HG03469 (cell line): Measurements from ENCODE around the gene CASKIN1.

ENCODE experiments used
- ATAC-seq: cut with Tn5 transposase; IDR thresholded peaks from one replicate; pipeline ENCODE4 v1.9.1; 2021; ENCODE audit warnings: mild to moderate bottlenecking, moderate library complexity, moderate number of reproducible peaks; ENCODE audit not compliant: unreplicated experiment

CASKIN1 gene

GRCh38 chr16:2157480-2158261 lies 38.7 kb downstream of the CASKIN1 start:
- no peak for ATAC-seq

- no peak for ATAC-seq
Measured at GRCh38 chr16:2156849-2157224, 39.6 kb downstream of the CASKIN1 start.

- no peak for ATAC-seq
Measured at GRCh38 chr16:2155977-2156848, 40.2 kb downstream of the CASKIN1 start.

GRCh38 chr16:2155091-2155950 lies 41.1 kb downstream of the CASKIN1 start, which contains the start of gene TRAF7:
Gene TRAF7 (plus strand): TSS chr16:2155782. CDS start chr16:2163921, 8,139 bp downstream.
- peak; percentile 69 for ATAC-seq

- ATAC-seq: no peak
Measured at GRCh38 chr16:2154533-2155090, 41.8 kb downstream of the CASKIN1 start.

GRCh38 chr16:2152695-2153506 lies 43.5 kb downstream of the CASKIN1 start:
- no peak for ATAC-seq

GRCh38 chr16:2151188-2152091 lies 45.0 kb downstream of the CASKIN1 start:
- ATAC-seq: no peak

GRCh38 chr16:2150418-2151187 lies 45.8 kb downstream of the CASKIN1 start:
- no peak for ATAC-seq

- no peak for ATAC-seq
Measured at GRCh38 chr16:2149630-2150417, 46.6 kb downstream of the CASKIN1 start.

GRCh38 chr16:2148714-2149629 lies 47.4 kb downstream of the CASKIN1 start:
- ATAC-seq: no peak

GRCh38 chr16:2147981-2148671 lies 48.3 kb downstream of the CASKIN1 start, which contains the start of gene RAB26:
Gene RAB26 (plus strand): TSS chr16:2148625. CDS start chr16:2148784, 159 bp downstream.
- ATAC-seq: no peak

- no peak for ATAC-seq
Measured at GRCh38 chr16:2147378-2147777, 49.0 kb downstream of the CASKIN1 start.

GRCh38 chr16:2145843-2146242 lies 50.6 kb downstream of the CASKIN1 start:
- ATAC-seq: no peak

- no peak for ATAC-seq
Measured at GRCh38 chr16:2143878-2144485, 52.4 kb downstream of the CASKIN1 start.
